HepG2 (cell line): ENCODE results near the gene DOHH. TPM values are rescaled to one million over a fixed set of nuclear protein-coding genes. Genes with fewer than 3 reads are reported as not detected.

Experiments used
- ATAC-seq: fragments of 200-7000 bp; cut with Tn5 transposase; 3 replicates; pipeline ENCODE4 v1.9.1; 2020; ENCODE audit warnings: mild to moderate bottlenecking, moderate library complexity
- BruUV-seq: library from RNA; stranded (reverse); fragments of 400-500 nt; replicated peaks from 2 replicates; lab custom pipeline; 2021; lab: Mats Ljungman, UMichigan
- CTCF ChIA-PET: fragments of 300-600 bp; formaldehyde crosslinking; extraction: SDS; loops from one replicate; lab custom pipeline; 2021; ENCODE audit warnings: low total read pairs, inconsistent platforms, low intra/inter-chr PET ratio; lab: Yijun Ruan, JAX
- POLR2A ChIA-PET: fragments of 350-600 bp; sonication (Branson Sonifier 250); formaldehyde crosslinking; loops from one replicate; lab custom pipeline; 2020; ENCODE audit warnings: antibody characterized with exemption, inconsistent platforms; lab: Yijun Ruan, JAX
- DNase-seq: peaks from one replicate; pipeline ENCODE4 v3.0.0-alpha.2; 2015; ENCODE audit warnings: low spot score
- FAIRE-seq: peaks from 3 replicates; lab custom pipeline; 2011; peaks lifted over from hg19 to GRCh38; lab: Jason Lieb, UNC
- H2AFZ ChIP-seq: one replicate; pipeline ENCODE4 v1.6.1; 2011; ENCODE audit warnings: low read length, inconsistent platforms
- H3K27ac ChIP-seq: fragments of 300-600 bp; 3 replicates; pipeline ENCODE4 v1.8.0; 2011; ENCODE audit warnings: mixed run types, mild to moderate bottlenecking, mixed read lengths, low read length, inconsistent platforms; ENCODE audit not compliant: insufficient read depth; ENCODE audit errors: extremely low read length
- H3K27me3 ChIP-seq, 2 experiments: fragments of 200-600 bp in 1 of 2; 2 replicates in 1 of 2; 3 replicates in 1 of 2; pipeline versions ENCODE4 v1.6.0 to v1.8.0; 2011; ENCODE audit warnings: low read length in 2 of 2, mild to moderate bottlenecking in 2 of 2, moderate library complexity in 2 of 2, inconsistent platforms in 1 of 2; ENCODE audit not compliant: insufficient read depth in 2 of 2, control insufficient read depth in 1 of 2
- H3K36me3 ChIP-seq, 2 experiments: fragments of 200-600 bp in 1 of 2; replicated peaks in 1 of 2; 2 replicates in 1 of 2; 3 replicates in 1 of 2; pipeline versions ENCODE4 v1.5.1 to v1.8.0; 2011; ENCODE audit warnings: low read length in 2 of 2, inconsistent platforms in 1 of 2; ENCODE audit not compliant: insufficient read depth in 2 of 2, control insufficient read depth in 1 of 2
- H3K4me1 ChIP-seq: 2 replicates; pipeline ENCODE4 v1.5.1; 2012; ENCODE audit warnings: low read length, inconsistent platforms; ENCODE audit not compliant: insufficient read depth
- H3K4me2 ChIP-seq: 2 replicates; pipeline ENCODE4 v1.6.0; 2011; ENCODE audit warnings: low read depth, low read length, inconsistent platforms
- H3K4me3 ChIP-seq, 3 experiments: fragments of 200-600 bp in 1 of 3; sonication (generic), shearing (Covaris generic) in 1 of 3; replicated peaks in 1 of 3; 2 replicates each; pipeline ENCODE4 v1.5.1; 2011 to 2016; ENCODE audit warnings: low read length in 3 of 3, inconsistent platforms in 2 of 3, low read depth in 2 of 3, mild to moderate bottlenecking in 2 of 3, control low read depth in 1 of 3, mixed read lengths in 1 of 3; ENCODE audit not compliant: insufficient read depth in 1 of 3
- H3K79me2 ChIP-seq: one replicate; pipeline ENCODE4 v1.6.1; 2011; ENCODE audit warnings: low read length, inconsistent platforms; ENCODE audit not compliant: insufficient read depth
- H3K9ac ChIP-seq: 2 replicates; pipeline ENCODE4 v1.6.0; 2011; ENCODE audit warnings: mild to moderate bottlenecking, low read depth, low read length, inconsistent platforms; ENCODE audit not compliant: insufficient read depth
- H3K9me3 ChIP-seq: 2 replicates; pipeline ENCODE4 v1.5.1; 2012; ENCODE audit warnings: mild to moderate bottlenecking, low read length
- H4K20me1 ChIP-seq: 2 replicates; pipeline ENCODE4 v1.6.0; 2011; ENCODE audit warnings: inconsistent platforms, mild to moderate bottlenecking, low read length, moderate library complexity; ENCODE audit not compliant: insufficient read depth
- FOXM1 ChIP-seq: sonication (generic); formaldehyde crosslinking; IDR thresholded peaks from 2 replicates; pipeline ENCODE4 v1.5.0; 2020; ENCODE audit warnings: missing genetic modification reagents
- HNRNPK ChIP-seq: fragments of 200-400 bp; formaldehyde crosslinking; IDR thresholded peaks from 2 replicates; pipeline ENCODE4 v1.6.1; 2018; ENCODE audit warnings: low read length, low read depth, moderate library complexity, mild to moderate bottlenecking; ENCODE audit not compliant: poor library complexity, severe bottlenecking
- PRMT3 ChIP-seq: sonication (generic); formaldehyde crosslinking; IDR thresholded peaks from 2 replicates; pipeline ENCODE4 v1.8.1; 2022; ENCODE audit warnings: low read depth, mild to moderate bottlenecking, moderate library complexity, missing genetic modification reagents, borderline replicate concordance
- TEAD2 ChIP-seq: sonication (generic); formaldehyde crosslinking; IDR thresholded peaks from 2 replicates; pipeline ENCODE4 v1.9.0; 2021; ENCODE audit warnings: missing genetic modification reagents
- ZNF121 ChIP-seq: sonication (generic); formaldehyde crosslinking; IDR thresholded peaks from 2 replicates; pipeline ENCODE4 v1.5.0; 2020; ENCODE audit warnings: mild to moderate bottlenecking, missing genetic modification reagents
- ZNF20 ChIP-seq: sonication (generic); formaldehyde crosslinking; IDR thresholded peaks from 2 replicates; pipeline ENCODE4 v1.4.0; 2020; ENCODE audit warnings: mild to moderate bottlenecking, moderate library complexity, missing genetic modification reagents
- ZSCAN12 ChIP-seq: sonication (generic); formaldehyde crosslinking; IDR thresholded peaks from 2 replicates; pipeline ENCODE4 v1.9.0; 2021; ENCODE audit warnings: mild to moderate bottlenecking, missing genetic modification reagents
- ZSCAN21 ChIP-seq: sonication (generic); formaldehyde crosslinking; IDR thresholded peaks from 2 replicates; pipeline ENCODE4 v1.8.0; 2022; ENCODE audit warnings: mild to moderate bottlenecking, missing genetic modification reagents, moderate library complexity, borderline replicate concordance
- WGBS: methylation state at CpG from one replicate; pipeline ENCODE4 v1.1.6; 2017; ENCODE audit warnings: low lambda C conversion rate; 5-methylcytosine and 5-hydroxymethylcytosine counted together
- in situ Hi-C: cut with HindIII; loops from 2 replicates; pipeline ENCODE4 v1.10.0; 2017; ENCODE audit warnings: low pct_unique_long_range_greater_than_20kb; ENCODE audit not compliant: extremely low pct_ligation_motif_present
- intact Hi-C: fragments of 100-400 bp; cut with micrococcal nuclease; formaldehyde crosslinking; loops from one replicate; pipeline ENCODE4 v1.10.0; 2022; ENCODE audit not compliant: unreplicated experiment
- polyA plus RNA-seq, 8 experiments: library from polyadenylated mRNA; depleted of rRNA in 3 of 8; stranded (reverse) in 7 of 8; unstranded in 1 of 8; fragments of >200 nt; fragmentation: Illumina TruSeq in 4 of 8; extraction: Trizol in 4 of 8; gene quantifications; 2 replicates each; pipeline versions ENCODE4 v1.2.1 to v1.2.3, GENCODE V29; 2011 to 2016; ENCODE audit warnings: low read depth in 4 of 8, missing spikeins in 1 of 8, mixed read lengths in 1 of 8; ENCODE audit not compliant: insufficient read depth in 1 of 8
- total RNA-seq, 5 experiments: library from RNA; depleted of rRNA; stranded (reverse); fragments of >200 nt; fragmentation: Illumina TruSeq; extraction: Trizol; gene quantifications; 2 replicates each; pipeline ENCODE4 v1.2.3, GENCODE V29; 2016; ENCODE audit warnings: low read depth in 1 of 5
- TF ChIP-seq, protein P1 (sequence below): sonication (generic); formaldehyde crosslinking; IDR thresholded peaks from one replicate; pipeline ENCODE4 v1.5.1; 2020; ENCODE audit warnings: mild to moderate bottlenecking, missing genetic modification reagents; ENCODE audit errors: not compliant biosample characterization
- TF ChIP-seq, protein P2 (sequence below): sonication (generic); formaldehyde crosslinking; IDR thresholded peaks from 2 replicates; pipeline ENCODE4 v1.8.0; 2022; ENCODE audit warnings: missing genetic modification reagents, mild to moderate bottlenecking, inconsistent platforms, borderline replicate concordance

Gene DOHH
- total and polyA plus RNA-seq, 2 of the 13 experiments (the other 11 are each of a cell fraction or from before 2014, with no cell fraction given) = 3.5 to 13.7 TPM

DNA sequence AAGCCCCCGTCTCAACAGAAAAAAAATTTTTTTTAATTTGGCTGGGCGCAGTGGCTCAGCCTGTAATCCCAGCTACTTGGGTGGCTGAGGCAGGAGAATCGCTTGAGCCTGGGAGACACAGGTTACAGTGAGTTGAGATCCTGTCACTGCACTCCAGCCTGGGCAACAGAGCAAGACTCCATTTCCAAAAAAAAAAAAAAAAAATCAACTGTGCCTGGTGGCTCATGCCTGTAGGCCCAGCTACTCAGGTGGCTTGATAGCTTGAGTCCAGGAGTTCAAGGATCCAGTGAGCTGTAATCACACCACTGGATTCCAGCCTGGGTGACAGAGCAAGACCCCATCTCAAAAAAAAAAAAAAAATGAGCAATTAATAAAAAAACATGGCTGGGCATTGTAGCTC is 1.3 kb upstream of the DOHH start (continued):
- TF ChIP-seq, protein P1, sequence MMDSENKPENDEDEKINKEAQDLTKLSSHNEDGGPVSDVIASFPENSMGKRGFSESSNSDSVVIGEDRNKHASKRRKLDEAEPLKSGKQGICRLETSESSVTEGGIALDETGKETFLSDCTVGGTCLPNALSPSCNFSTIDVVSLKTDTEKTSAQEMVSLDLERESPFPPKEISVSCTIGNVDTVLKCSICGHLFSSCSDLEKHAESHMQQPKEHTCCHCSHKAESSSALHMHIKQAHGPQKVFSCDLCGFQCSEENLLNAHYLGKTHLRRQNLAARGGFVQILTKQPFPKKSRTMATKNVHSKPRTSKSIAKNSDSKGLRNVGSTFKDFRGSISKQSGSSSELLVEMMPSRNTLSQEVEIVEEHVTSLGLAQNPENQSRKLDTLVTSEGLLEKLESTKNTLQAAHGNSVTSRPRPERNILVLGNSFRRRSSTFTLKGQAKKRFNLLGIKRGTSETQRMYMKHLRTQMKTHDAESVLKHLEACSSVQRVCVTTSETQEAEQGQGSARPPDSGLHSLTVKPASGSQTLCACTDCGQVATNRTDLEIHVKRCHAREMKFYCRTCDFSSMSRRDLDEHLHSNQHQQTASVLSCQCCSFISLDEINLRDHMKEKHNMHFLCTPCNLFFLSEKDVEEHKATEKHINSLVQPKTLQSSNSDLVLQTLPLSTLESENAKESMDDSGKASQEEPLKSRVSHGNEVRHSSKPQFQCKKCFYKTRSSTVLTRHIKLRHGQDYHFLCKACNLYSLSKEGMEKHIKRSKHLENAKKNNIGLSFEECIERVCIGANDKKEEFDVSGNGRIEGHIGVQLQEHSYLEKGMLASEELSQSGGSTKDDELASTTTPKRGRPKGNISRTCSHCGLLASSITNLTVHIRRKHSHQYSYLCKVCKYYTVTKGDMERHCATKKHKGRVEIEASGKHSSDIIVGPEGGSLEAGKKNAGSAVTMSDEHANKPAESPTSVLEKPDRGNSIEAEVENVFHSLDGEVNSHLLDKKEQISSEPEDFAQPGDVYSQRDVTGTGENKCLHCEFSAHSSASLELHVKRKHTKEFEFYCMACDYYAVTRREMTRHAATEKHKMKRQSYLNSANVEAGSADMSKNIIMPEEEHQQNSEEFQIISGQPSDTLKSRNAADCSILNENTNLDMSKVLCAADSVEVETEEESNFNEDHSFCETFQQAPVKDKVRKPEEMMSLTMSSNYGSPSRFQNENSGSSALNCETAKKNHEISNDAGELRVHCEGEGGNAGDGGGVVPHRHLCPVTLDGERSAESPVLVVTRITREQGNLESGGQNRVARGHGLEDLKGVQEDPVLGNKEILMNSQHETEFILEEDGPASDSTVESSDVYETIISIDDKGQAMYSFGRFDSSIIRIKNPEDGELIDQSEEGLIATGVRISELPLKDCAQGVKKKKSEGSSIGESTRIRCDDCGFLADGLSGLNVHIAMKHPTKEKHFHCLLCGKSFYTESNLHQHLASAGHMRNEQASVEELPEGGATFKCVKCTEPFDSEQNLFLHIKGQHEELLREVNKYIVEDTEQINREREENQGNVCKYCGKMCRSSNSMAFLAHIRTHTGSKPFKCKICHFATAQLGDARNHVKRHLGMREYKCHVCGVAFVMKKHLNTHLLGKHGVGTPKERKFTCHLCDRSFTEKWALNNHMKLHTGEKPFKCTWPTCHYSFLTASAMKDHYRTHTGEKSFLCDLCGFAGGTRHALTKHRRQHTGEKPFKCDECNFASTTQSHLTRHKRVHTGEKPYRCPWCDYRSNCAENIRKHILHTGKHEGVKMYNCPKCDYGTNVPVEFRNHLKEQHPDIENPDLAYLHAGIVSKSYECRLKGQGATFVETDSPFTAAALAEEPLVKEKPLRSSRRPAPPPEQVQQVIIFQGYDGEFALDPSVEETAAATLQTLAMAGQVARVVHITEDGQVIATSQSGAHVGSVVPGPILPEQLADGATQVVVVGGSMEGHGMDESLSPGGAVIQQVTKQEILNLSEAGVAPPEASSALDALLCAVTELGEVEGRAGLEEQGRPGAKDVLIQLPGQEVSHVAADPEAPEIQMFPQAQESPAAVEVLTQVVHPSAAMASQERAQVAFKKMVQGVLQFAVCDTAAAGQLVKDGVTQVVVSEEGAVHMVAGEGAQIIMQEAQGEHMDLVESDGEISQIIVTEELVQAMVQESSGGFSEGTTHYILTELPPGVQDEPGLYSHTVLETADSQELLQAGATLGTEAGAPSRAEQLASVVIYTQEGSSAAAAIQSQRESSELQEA = no peak
- TF ChIP-seq ZNF121 (CRISPR knock-in tag) = peak; percentile 84
- TF ChIP-seq, all 625 proteins: peak for 2

DNA sequence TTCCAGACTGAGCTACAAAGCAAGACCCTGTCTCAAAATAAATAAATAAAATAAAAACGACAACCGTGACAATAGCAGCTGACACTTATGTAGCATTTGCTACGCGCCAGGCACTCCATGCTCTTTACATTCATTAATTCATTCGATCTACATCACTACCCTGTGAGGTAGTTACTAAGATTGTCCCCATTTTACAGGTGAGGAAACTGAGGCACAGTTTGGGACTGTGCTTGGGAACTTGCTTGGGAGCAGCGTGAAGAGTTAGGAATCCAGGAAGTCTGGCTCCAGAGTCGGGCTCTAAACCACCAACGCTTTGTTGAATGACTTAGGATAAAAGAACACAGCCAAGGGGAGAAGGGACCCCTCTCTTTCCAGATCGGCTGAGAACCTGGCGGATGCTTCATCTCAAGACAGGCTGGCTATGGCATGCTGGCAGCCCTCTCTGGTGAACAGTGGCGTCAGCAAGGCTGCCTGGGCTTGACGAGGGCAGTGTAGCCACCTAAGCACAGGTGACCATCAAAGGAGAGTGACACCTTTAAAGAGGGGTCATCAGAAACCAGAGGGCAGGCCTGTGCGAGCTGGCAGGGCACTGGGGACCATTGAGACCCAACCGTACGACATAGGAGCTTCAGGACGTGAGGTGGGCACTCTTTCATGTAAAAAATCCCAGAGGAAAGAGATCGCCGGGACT is 591 bp downstream of the DOHH start:
- TSS peak; percentile 79 for BruUV-seq
- ChIA-PET CTCF (no interaction called here), POLR2A (interaction anchor here (2.2 kb wide), 1 partner anchor 20 kb away, joined by 24 read pairs; the partner anchor contains the start of gene SMIM24)
- no peaks in the 10 kb centered on the region for H3K9me3 ChIP-seq
- ATAC-seq (peak; percentile 42), DNase-seq (no peak), FAIRE-seq (no peak)
- intact Hi-C loops = no loop called here
- H3K27ac ChIP-seq = peak overlapping the region; percentile 97
- peak overlapping the region; percentile 82 to 97 (median 89) for H3K4me3 ChIP-seq
- peaks cover 5 to 25% of the 10 kb centered on the region in 2 experiments; a peak in 3 of 5 replicates for H3K36me3 ChIP-seq
- WGBS = 24% methylated on average over 17 of the region's 18 CpGs
- in situ Hi-C loops = no loop called here
- peaks cover 27% of the 10 kb centered on the region for H3K79me2 ChIP-seq
- H4K20me1 ChIP-seq = no peaks in the 10 kb centered on the region
- H3K9ac ChIP-seq = peak overlapping the region; percentile 98
- peak overlapping the region; percentile 91 for H3K4me2 ChIP-seq
- H3K4me1 ChIP-seq = peaks cover 62% of the 10 kb centered on the region
- H3K27me3 ChIP-seq = no peaks in the 10 kb centered on the region; a peak in 2 of 5 replicates
- H2AFZ ChIP-seq = no peak overlapping the region
- TF ChIP-seq, protein P2, sequence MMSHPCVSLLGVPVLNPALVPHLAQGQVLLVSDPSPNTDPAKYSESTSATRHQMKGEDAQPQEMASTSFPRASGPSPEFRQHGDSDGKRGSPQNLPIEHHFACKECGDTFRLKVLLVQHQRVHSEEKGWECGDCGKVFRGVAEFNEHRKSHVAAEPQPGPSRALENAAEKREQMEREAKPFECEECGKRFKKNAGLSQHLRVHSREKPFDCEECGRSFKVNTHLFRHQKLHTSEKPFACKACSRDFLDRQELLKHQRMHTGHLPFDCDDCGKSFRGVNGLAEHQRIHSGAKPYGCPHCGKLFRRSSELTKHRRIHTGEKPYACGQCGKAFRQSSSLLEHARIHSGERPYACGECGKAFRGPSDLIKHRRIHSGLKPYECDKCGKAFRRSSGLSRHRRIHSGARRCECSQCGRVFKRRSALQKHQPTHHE (CRISPR knock-in tag) = 0 out of 2 replicates have a peak, but pooled peaks have one; percentile 35
- TF ChIP-seq ZSCAN12 (CRISPR knock-in tag) = no peak
- 0 out of 2 replicates have a peak, but pooled peaks have one; percentile 24 for TF ChIP-seq TEAD2 (CRISPR knock-in tag)
- TF ChIP-seq ZSCAN21 = no peak
- TF ChIP-seq ZNF20 (CRISPR knock-in tag) = peak; percentile 46; the same call in 1 of the 2 replicates
- TF ChIP-seq FOXM1 (CRISPR knock-in tag) = 0 out of 2 replicates have a peak, but pooled peaks have one; percentile 26
- TF ChIP-seq PRMT3 = 0 out of 2 replicates have a peak, but pooled peaks have one; percentile 54
- TF ChIP-seq HNRNPK = no peak
